Kidney epithelial cell (primary cell): ENCODE data around the gene ALDH7A1. TPM values are rescaled to one million over a fixed set of nuclear protein-coding genes. Genes with fewer than 3 reads are reported as not detected.

Experiments
- DNase-seq: peaks from one replicate; pipeline ENCODE4 v3.0.0-alpha.2; 2010; ENCODE audit warnings: low read depth
- H3K27me3 ChIP-seq: 2 replicates; pipeline ENCODE4 v1.6.0; 2011; ENCODE audit warnings: low read length; ENCODE audit not compliant: control insufficient read depth, insufficient read depth
- H3K36me3 ChIP-seq: 2 replicates; pipeline ENCODE4 v1.5.1; 2011; ENCODE audit warnings: low read length; ENCODE audit not compliant: control insufficient read depth, insufficient read depth
- H3K4me3 ChIP-seq: 2 replicates; pipeline ENCODE4 v1.5.1; 2011; ENCODE audit warnings: low read depth, mild to moderate bottlenecking, control low read depth, low read length
- total RNA-seq: library from RNA; depleted of rRNA; stranded (reverse); fragments of >200 nt; gene quantifications from 2 replicates; pipeline ENCODE4 v1.2.3, GENCODE V29; 2015
- TF ChIP-seq, protein P1 (sequence below): IDR thresholded peaks from 2 replicates; pipeline ENCODE4 v1.5.1; 2011; ENCODE audit warnings: mild to moderate bottlenecking, moderate library complexity, low read length, control low read depth, inconsistent platforms; ENCODE audit not compliant: insufficient read depth, poor library complexity, severe bottlenecking

The ALDH7A1 gene
- 27.0 and 35.2 TPM in 2 replicates for total RNA-seq

DNA sequence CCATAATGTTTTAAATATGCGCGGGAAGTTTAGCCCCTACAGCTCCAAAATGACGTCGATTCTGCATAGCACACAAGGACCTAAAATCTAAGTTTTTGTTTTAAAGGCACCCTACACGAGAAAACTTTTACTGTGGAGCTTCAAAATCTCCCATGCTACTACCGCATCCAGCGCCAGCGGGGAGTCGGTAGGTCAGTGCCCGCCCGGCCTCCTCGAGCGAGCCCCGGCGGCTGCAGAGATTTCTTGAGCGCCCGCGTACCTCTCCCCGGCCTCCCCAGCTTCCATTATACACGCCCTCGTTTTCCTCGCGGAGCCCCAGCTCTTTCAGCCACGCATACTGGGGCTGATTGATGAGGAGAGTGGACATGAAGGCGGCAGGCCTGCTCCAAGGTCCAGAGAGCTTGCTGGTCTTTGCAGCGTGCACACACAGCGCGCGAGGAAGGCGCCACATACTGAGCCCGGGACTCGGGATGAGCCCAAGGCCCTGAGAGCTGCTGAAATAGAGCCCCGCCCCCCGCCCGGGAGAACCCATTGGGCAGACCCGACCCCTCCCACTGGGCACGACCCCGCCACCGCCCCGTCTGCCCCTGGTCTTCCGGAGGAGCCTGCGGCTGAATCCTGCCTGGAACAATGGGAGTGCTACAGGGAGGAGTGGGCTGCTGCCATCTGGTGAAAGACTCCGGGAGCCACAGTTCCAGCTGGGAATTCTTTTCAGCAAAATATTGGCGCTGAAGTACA is at the start of gene ALDH7A1:
TSS of gene ALDH7A1 (minus strand) at position 472 of the 738 bp plus-strand sequence. CDS start at position 451, 21 bp downstream.
- H3K27me3 ChIP-seq, result no peaks in the 10 kb centered on the region
- TF ChIP-seq, protein P1, sequence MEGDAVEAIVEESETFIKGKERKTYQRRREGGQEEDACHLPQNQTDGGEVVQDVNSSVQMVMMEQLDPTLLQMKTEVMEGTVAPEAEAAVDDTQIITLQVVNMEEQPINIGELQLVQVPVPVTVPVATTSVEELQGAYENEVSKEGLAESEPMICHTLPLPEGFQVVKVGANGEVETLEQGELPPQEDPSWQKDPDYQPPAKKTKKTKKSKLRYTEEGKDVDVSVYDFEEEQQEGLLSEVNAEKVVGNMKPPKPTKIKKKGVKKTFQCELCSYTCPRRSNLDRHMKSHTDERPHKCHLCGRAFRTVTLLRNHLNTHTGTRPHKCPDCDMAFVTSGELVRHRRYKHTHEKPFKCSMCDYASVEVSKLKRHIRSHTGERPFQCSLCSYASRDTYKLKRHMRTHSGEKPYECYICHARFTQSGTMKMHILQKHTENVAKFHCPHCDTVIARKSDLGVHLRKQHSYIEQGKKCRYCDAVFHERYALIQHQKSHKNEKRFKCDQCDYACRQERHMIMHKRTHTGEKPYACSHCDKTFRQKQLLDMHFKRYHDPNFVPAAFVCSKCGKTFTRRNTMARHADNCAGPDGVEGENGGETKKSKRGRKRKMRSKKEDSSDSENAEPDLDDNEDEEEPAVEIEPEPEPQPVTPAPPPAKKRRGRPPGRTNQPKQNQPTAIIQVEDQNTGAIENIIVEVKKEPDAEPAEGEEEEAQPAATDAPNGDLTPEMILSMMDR, result peak; percentile 62
- H3K36me3 ChIP-seq, result peaks cover 2% of the 10 kb centered on the region
- peak within 1 kb of the TSS; percentile 72 for H3K4me3 ChIP-seq
- peak; percentile 81 for DNase-seq

DNA sequence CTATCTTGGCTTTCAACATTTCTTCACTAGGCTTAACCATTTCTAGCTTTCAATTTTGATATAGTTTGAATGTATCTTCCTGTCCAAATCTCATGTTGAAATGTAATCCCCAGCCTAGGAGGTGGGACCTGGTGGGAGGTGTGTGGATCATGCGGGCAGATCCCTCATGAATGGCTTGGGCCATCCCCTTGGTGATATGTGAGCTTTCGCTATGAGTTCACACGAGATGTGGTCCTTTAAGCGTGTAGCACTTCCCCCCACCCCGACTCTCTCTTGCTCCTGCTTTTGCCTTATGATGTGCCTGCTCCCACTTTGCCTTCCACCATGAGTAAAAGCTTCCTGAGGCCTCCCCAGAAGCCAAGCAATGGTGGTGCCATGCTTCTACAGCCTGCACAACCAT is 46.4 kb upstream of the ALDH7A1 start:
- no peak for DNase-seq
- H3K4me3 ChIP-seq, result no peak overlapping the region
- no peaks in the 10 kb centered on the region for H3K36me3 ChIP-seq
- TF ChIP-seq, protein P1, result no peak
- H3K27me3 ChIP-seq, result no peaks in the 10 kb centered on the region

DNA sequence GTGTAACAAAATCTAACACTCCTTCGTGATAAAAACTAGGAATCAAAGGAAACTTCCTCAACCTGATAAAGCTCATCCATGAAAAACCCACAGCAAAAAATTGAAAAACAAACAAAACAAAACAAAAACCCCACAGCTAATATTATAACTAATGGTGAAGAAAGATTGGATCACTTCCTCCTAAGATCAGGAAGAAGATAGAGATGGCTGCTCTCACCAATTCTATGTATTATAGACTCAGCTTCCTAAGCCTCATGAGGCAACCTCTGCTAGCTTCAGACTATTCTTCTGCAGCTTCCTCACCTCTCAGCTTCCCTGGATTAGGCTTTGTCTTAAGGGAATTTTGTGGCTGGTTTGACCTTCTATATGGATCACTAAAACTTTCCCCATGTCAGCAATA is 45.8 kb upstream of the ALDH7A1 start:
- no peaks in the 10 kb centered on the region for H3K36me3 ChIP-seq
- no peak for DNase-seq
- H3K27me3 ChIP-seq, result no peaks in the 10 kb centered on the region
- TF ChIP-seq, protein P1, result no peak
- H3K4me3 ChIP-seq, result no peak overlapping the region

DNA sequence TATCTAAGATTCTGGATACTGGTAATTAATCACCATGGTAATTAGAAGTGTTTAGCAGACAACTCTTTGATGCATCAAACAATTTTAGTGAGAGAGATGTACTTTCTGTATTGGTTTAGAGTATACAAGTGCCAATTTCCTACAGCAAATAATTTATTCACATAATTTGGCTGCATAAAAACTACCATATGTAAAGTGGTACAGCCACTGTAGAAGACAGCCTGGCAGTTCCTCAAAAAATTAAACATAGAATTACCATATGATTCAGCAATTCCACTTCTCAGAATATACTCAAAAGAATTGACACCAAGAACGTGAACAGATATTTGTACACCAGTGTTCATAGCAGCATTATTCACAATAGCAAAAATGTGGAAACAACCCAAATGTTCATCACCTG is 41.9 kb upstream of the ALDH7A1 start:
- no peak for DNase-seq
- H3K27me3 ChIP-seq, result no peaks in the 10 kb centered on the region
- H3K4me3 ChIP-seq, result no peak overlapping the region
- TF ChIP-seq, protein P1, result no peak
- no peaks in the 10 kb centered on the region for H3K36me3 ChIP-seq

DNA sequence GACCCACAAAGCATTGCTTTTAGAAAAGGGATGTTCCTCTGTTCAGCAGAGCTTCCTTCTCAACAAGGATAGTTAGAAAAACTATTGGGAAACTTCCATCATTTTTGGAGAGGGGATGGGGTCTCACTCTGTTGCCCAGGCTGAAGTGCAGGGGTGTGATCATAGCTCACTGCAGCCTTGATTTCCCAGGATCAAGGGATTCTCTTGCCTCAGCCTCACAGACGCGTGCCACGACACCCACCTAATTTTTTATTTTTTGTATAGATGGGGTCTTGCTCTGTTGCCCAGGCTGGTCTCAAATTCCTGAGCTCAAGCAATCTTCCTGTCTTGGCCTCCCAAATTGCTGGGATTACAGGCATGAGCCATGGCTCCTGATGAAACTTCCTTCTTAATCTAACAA is 40.6 kb upstream of the ALDH7A1 start:
- TF ChIP-seq, protein P1, result no peak
- DNase-seq, result no peak
- Histone ChIP-seq H3K27me3 (no peaks in the 10 kb centered on the region), H3K4me3 (no peak overlapping the region), H3K36me3 (no peaks in the 10 kb centered on the region)

DNA sequence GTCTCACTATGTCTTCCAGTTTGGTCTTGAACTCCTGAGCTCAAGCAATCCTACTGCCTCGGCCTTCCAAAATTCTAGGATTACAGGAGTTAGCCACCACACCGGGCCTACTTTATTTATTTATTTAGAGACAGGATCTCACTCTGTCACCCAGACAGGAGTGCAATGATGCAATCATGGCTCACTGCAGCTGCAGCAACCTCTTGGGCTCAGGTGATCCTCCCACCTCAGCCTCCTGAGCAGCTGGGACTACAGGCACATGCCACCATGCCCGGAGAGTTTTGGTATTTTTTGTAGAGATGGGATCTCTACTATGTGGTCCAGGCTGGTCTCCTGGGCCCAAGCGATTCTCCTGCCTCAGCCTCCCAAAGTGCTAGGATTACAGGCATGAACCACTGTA is 38.5 kb upstream of the ALDH7A1 start:
- TF ChIP-seq, protein P1, result no peak
- no peaks in the 10 kb centered on the region for H3K36me3 ChIP-seq
- DNase-seq, result no peak
- H3K27me3 ChIP-seq, result no peaks in the 10 kb centered on the region
- H3K4me3 ChIP-seq, result no peak overlapping the region
